HG03558 (cell line): ENCODE results near the gene OR13C9.
"Not testable (repeated sequence)": the region's sequence is repeated elsewhere in the genome, so short reads cannot be mapped to it uniquely, and the experiment has no call there.

Experiments
- ATAC-seq: cut with Tn5 transposase; IDR thresholded peaks from one replicate; pipeline ENCODE4 v1.9.1; 2021; ENCODE audit warnings: moderate number of reproducible peaks; ENCODE audit not compliant: unreplicated experiment; ENCODE audit errors: extremely low read depth

Gene OR13C9

GRCh38 chr9:104618104-104618503, at the start of gene OR13C9:
TSS of gene OR13C9 (minus strand) at chr9:104618204. CDS start at chr9:104618204, 0 bp downstream.
- no peak for ATAC-seq

- ATAC-seq, result no peak
These were observed 40.6 kb upstream of the OR13C9 start for GRCh38 chr9:104658496-104659195.

GRCh38 chr9:104635456-104635855, 17.5 kb upstream of the OR13C9 start:
- no peak for ATAC-seq

DNA sequence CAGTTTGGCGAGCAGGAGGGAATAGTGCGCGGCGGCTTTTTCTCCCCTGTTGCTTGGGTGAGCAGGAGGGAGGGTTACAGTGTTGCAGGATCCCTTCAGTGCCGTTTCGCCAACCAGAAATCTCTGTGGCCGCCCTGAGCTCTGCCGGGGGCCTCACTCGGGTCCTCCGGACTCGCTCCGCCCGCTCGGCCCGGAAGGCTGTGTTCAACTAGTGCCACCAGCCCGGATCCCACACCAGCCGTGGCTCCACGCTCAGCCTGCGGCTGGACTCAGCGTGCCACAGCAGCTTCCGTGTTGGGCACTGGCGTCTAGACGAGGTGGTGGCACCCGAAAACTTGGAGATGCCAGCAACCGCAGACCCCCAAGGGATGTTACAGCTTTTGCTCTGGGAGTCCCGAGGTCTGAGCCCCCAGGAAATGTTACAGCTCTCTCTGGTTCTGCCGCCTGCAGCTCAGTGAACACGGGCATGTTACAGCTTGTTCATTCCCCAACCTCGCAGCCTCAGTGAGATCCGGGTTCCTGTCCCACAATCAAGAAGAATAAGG, 16.0 kb upstream of the OR13C9 start:
- no peak for ATAC-seq

DNA sequence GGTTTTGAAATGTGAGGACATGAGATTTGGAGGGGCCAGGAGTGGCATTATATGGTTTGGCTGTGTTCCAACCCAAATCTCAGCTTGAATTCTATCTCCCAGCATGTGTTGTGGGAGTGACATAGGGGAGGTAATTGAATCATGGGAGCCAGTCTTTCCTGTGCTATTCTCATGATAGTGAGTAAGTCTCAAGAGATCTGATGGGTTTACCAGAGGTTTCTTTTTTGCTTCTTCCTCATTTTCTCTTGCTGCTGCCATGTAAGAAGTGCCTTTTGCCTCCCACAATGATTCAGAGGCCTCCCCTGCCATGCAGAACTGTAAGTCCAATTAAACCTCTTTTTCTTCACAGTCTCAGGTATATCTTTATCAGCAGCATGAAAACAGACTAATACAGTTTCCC, 8.0 kb upstream of the OR13C9 start:
- ATAC-seq, result not testable (repeated sequence)

GRCh38 chr9:104617418-104617817, 586 bp downstream of the OR13C9 start:
- no peak for ATAC-seq

DNA sequence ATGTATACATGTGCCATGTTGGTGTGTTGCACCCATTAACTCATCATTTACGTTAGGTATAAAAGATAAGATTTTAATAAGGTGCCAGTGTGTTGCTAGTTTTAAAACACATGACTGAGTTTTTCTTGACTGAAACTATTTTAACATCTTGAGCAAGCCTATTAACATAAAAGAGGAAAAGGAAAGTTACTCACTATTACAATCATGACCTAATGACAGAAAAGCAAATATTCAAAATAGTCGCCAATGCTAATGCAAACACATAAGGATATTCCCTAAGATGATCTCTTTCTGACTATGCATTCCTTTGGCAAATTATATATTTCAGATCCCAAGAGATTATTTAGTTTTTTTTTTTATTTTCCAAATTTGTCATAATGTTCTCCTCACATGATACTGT, 6.8 kb downstream of the OR13C9 start:
- ATAC-seq, result no peak

DNA sequence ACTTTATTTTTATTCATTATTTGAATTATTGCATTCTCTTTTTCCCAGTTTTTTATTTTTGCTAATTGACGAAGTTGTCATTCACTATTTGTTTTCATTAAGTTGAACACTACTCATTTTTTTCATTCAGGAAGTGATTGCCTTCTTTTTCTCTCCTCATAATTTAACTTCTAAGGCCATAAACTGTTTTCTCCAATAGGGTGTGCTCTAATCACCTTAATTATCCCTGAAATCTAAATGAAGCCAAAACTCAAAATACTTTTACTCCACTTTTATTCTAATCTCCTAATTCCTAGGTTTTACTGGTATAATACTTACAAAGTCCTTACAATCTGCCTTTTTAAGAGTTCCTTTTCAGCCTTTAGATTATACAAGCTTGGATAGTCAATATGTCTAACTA, 9.7 kb downstream of the OR13C9 start:
- ATAC-seq, result no peak

- ATAC-seq, result no peak
These were observed 11.9 kb downstream of the OR13C9 start for GRCh38 chr9:104606152-104606551.

DNA sequence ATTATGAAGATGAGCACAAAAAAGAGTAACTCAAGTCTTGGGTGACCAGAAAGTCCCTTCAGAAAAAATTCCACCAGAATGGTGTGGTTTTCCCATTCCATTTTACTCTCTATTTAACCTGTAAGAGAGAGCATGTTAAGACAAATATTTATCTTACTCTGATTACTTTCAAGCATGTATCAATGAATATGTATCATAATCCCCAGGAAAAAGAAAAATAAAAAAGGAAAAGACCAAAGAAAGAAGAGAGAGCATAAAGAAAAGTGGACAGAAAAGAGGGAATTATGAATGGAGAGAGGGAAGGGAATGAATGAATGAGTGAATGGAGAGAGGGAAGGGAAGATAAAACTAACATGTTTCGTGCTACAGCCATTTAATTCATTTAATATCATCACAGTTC, 12.5 kb downstream of the OR13C9 start, which contains the start of gene OR13C2:
OR13C2 (minus strand) TSS at position 101 of the 400 bp plus-strand sequence; CDS start at position 101, 0 bp downstream.
- not testable (repeated sequence) for ATAC-seq

DNA sequence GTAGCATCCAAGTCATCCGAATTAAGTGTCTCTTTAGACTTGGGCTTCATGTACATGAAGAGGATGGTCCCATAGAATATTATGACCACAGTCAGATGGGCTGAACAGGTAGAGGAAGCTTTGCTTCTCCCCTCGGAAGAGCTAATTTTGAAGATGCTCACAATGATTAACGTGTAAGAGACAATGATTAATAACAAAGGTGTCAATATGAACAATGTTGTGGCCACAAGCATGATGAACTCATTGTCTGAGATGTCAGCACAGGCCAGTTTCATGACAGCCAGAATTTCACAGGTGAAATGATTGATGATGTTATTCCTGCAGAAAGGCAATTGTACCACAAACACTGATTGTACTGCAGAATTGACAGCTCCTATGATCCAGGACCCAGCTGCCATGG, 13.2 kb downstream of the OR13C9 start:
- no peak for ATAC-seq

- ATAC-seq, result not testable (repeated sequence)
These were observed 18.7 kb downstream of the OR13C9 start, which contains the start of gene OR13C5 for GRCh38 chr9:104599313-104599712. TSS of gene OR13C5 (minus strand) at chr9:104599413. CDS start at chr9:104599413, 0 bp downstream.

DNA sequence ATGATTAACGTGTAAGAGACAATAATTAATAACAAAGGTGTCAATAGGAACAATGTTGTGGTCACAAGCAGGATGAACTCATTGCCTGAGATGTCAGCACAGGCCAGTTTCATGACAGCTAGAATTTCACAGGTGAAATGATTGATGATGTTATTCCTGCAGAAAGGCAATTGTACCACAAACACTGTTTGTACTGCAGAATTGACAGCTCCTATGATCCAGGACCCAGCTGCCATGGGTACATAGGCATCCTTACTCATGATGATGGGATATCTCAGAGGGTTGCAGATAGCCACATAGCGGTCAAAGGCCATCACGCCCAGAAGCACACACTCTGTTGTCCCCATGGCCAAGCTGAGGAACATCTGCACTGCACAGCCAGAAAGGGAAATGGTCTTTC, 19.3 kb downstream of the OR13C9 start:
- ATAC-seq, result not testable (repeated sequence)

- no peak for ATAC-seq
These were observed 28.4 kb downstream of the OR13C9 start for GRCh38 chr9:104589626-104590025.

GRCh38 chr9:104586496-104587180, 31.4 kb downstream of the OR13C9 start:
- no peak for ATAC-seq

GRCh38 chr9:104580562-104580961, 37.4 kb downstream of the OR13C9 start:
- no peak for ATAC-seq

DNA sequence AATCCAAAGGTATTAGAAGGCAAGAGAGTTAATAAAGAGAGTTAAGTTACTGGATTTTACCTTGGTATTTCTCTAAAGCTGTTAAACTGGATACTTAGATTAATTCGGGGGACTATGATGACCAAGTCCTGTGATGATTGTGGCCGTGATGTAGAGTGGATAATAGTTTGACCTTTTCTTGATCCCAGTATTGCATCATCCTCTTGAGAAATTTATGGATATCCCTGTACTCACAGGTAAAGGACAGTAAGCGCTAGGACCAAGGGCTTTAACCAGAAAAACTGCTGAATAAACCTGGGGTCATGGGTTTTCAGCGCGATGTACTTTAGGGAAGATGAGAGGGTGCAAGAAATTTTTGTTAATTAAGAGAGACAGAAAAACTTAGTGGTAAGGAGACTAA, 40.7 kb downstream of the OR13C9 start:
- ATAC-seq, result no peak

GRCh38 chr9:104575456-104575855, 42.5 kb downstream of the OR13C9 start:
- no peak for ATAC-seq

GRCh38 chr9:104572612-104573011, 45.4 kb downstream of the OR13C9 start:
- no peak for ATAC-seq

DNA sequence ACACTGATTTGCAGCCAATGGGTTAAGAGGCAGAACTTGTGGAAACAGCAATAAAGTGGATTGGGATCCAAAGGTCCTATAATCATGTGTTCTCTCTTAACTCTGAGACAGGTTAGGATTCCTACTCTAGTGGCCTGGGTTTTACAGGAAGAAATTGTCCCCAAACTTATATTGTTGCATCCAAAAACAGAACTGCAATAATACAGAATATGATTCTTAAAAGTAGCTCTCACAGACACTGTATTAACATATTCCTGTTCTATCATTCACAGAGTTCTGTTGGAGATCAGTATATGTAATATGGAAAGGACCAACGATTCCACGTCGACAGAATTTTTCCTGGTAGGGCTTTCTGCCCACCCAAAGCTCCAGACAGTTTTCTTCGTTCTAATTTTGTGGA, 49.1 kb downstream of the OR13C9 start, which contains the start of gene OR13C8:
OR13C8 (plus strand) TSS at position 301 of the 400 bp plus-strand sequence; CDS start at position 301, 0 bp downstream.
- no peak for ATAC-seq
